GM12878 (cell line): ENCODE data around the gene PLPPR2. TPM values are rescaled to one million over a fixed set of nuclear protein-coding genes. Genes with fewer than 3 reads are reported as not detected.

ENCODE experiments used
- ATAC-seq: fragments of 200-7000 bp; cut with Tn5 transposase; 3 replicates; pipeline ENCODE4 v1.9.1; 2020; ENCODE audit warnings: mild to moderate bottlenecking, moderate library complexity
- BruUV-seq: library from RNA; stranded (reverse); fragments of 400-500 nt; replicated peaks from 2 replicates; lab custom pipeline; 2021; lab: Mats Ljungman, UMichigan
- CTCF ChIA-PET: fragments of 300-600 bp; sonication (Branson Sonifier 250); formaldehyde crosslinking; extraction: SDS; loops from one replicate; lab custom pipeline; 2021; ENCODE audit warnings: inconsistent platforms; lab: Yijun Ruan, JAX
- POLR2A ChIA-PET: fragments of 350-600 bp; formaldehyde crosslinking; extraction: SDS; loops from one replicate; lab custom pipeline; 2021; ENCODE audit warnings: inconsistent platforms; lab: Charles Lee
- RAD21 ChIA-PET: fragments of 300-600 bp; sonication (Branson Sonifier 250); formaldehyde crosslinking; loops from one replicate; lab custom pipeline; 2023; ENCODE audit warnings: antibody characterized with exemption; ENCODE audit not compliant: unreplicated experiment; lab: Charles Lee
- SMC1A ChIA-PET: fragments of 300-600 bp; sonication (Branson Sonifier 250); formaldehyde crosslinking; loops from one replicate; lab custom pipeline; 2023; ENCODE audit not compliant: unreplicated experiment, uncharacterized antibody; lab: Charles Lee
- DNase-seq: peaks from one replicate; pipeline ENCODE4 v3.0.0-alpha.2; 2011; ENCODE audit warnings: low read depth, low spot score
- FAIRE-seq: peaks from 3 replicates; lab custom pipeline; 2011; peaks lifted over from hg19 to GRCh38; lab: Jason Lieb, UNC
- H2AFZ ChIP-seq: 2 replicates; pipeline ENCODE4 v1.6.0; 2011; ENCODE audit warnings: low read depth, low read length, control low read depth; ENCODE audit not compliant: control insufficient read depth
- H3K27ac ChIP-seq: 2 replicates; pipeline ENCODE4 v1.5.1; 2011; ENCODE audit warnings: control low read depth; ENCODE audit not compliant: control insufficient read depth, insufficient read depth
- H3K27me3 ChIP-seq, 2 experiments: replicated peaks in 1 of 2; 2 replicates each; pipeline versions ENCODE4 v1.6.0 to v1.6.1; 2011; ENCODE audit warnings: low read length in 1 of 2; ENCODE audit not compliant: control insufficient read depth in 2 of 2, insufficient read depth in 2 of 2
- H3K36me3 ChIP-seq, 2 experiments: 2 replicates each; pipeline ENCODE4 v1.5.1; 2011; ENCODE audit warnings: low read length in 1 of 2; ENCODE audit not compliant: control insufficient read depth in 2 of 2, insufficient read depth in 2 of 2
- H3K4me1 ChIP-seq: 2 replicates; pipeline ENCODE4 v1.6.1; 2011; ENCODE audit warnings: mild to moderate bottlenecking, low read length, moderate library complexity, mixed read lengths; ENCODE audit not compliant: control insufficient read depth, insufficient read depth
- H3K4me2 ChIP-seq: 2 replicates; pipeline ENCODE4 v1.6.0; 2011; ENCODE audit warnings: control low read depth; ENCODE audit not compliant: control insufficient read depth, insufficient read depth
- H3K4me3 ChIP-seq: fragments of 200-600 bp; sonication (generic); 2 replicates; pipeline ENCODE4 v1.5.1; 2016
- H3K79me2 ChIP-seq: 2 replicates; pipeline ENCODE4 v1.6.0; 2011; ENCODE audit warnings: low read length; ENCODE audit not compliant: control insufficient read depth, insufficient read depth
- H3K9ac ChIP-seq: 2 replicates; pipeline ENCODE4 v1.8.0; 2011; ENCODE audit warnings: low read length, control low read depth, mixed read lengths; ENCODE audit not compliant: control insufficient read depth, insufficient read depth
- H3K9me3 ChIP-seq: replicated peaks from 3 replicates; pipeline ENCODE4 v1.5.1; 2011; ENCODE audit warnings: mild to moderate bottlenecking, low read length; ENCODE audit not compliant: control insufficient read depth, insufficient read depth
- H4K20me1 ChIP-seq: 2 replicates; pipeline ENCODE4 v1.6.0; 2011; ENCODE audit not compliant: control insufficient read depth, insufficient read depth
- ELK1 ChIP-seq: IDR thresholded peaks from 2 replicates; pipeline ENCODE4 v1.6.1; 2012; ENCODE audit warnings: low read depth, low read length, improper control_type of control experiment
- ETV6 ChIP-seq, 2 experiments: fragments of 450-650 bp in 1 of 2; IDR thresholded peaks in 1 of 2; conservative IDR thresholded peaks in 1 of 2; 2 replicates each; pipeline ENCODE4 v1.6.1; 2014; ENCODE audit warnings: antibody characterized with exemption in 1 of 2, borderline replicate concordance in 1 of 2, low read depth in 1 of 2, mild to moderate bottlenecking in 1 of 2, moderate library complexity in 1 of 2
- IKZF1 ChIP-seq: fragments of 450-650 bp; conservative IDR thresholded peaks from 2 replicates; pipeline ENCODE4 v1.6.1; 2017; ENCODE audit warnings: antibody characterized with exemption, mild to moderate bottlenecking
- JUND ChIP-seq: IDR thresholded peaks from 2 replicates; pipeline ENCODE4 v1.6.1; 2012; ENCODE audit warnings: low read depth, mild to moderate bottlenecking, low read length, improper control_type of control experiment, moderate library complexity
- MEF2A ChIP-seq: IDR thresholded peaks from 2 replicates; pipeline ENCODE4 v1.6.1; 2011; ENCODE audit warnings: low read depth, mild to moderate bottlenecking, low read length, moderate library complexity; ENCODE audit not compliant: insufficient read depth
- NFYB ChIP-seq: IDR thresholded peaks from 2 replicates; pipeline ENCODE4 v1.6.1; 2011; ENCODE audit warnings: low read depth, mild to moderate bottlenecking, low read length, improper control_type of control experiment, moderate library complexity; ENCODE audit not compliant: insufficient read depth
- NKRF ChIP-seq: fragments of 450-650 bp; conservative IDR thresholded peaks from 2 replicates; pipeline ENCODE4 v1.6.1; 2017; ENCODE audit warnings: mild to moderate bottlenecking, moderate library complexity
- NRF1 ChIP-seq: conservative IDR thresholded peaks from 2 replicates; pipeline ENCODE4 v1.6.1; 2011; ENCODE audit warnings: mild to moderate bottlenecking, low read depth, low read length, improper control_type of control experiment
- PRDM15 ChIP-seq: fragments of 450-650 bp; formaldehyde crosslinking; IDR thresholded peaks from 2 replicates; pipeline ENCODE4 v1.4.0; 2020; ENCODE audit warnings: mild to moderate bottlenecking, moderate library complexity
- RELA ChIP-seq: fragments of 450-650 bp; IDR thresholded peaks from 2 replicates; pipeline ENCODE4 v1.8.0; 2014; ENCODE audit warnings: borderline replicate concordance; ENCODE audit not compliant: partially characterized antibody
- SPI1 ChIP-seq: IDR thresholded peaks from 2 replicates; pipeline ENCODE4 v1.6.1; 2011; ENCODE audit warnings: low read depth, mild to moderate bottlenecking, low read length, moderate library complexity, borderline replicate concordance; ENCODE audit not compliant: insufficient read depth
- SRF ChIP-seq, 2 experiments: IDR thresholded peaks; 2 replicates each; pipeline ENCODE4 v1.6.1; 2011; ENCODE audit warnings: low read depth in 2 of 2, low read length in 2 of 2, mild to moderate bottlenecking in 1 of 2, moderate library complexity in 1 of 2
- WGBS: methylation state at CpG from one replicate; pipeline ENCODE4 v1.1.6; 2016; ENCODE audit warnings: low lambda C conversion rate; ENCODE audit not compliant: insufficient replicate concordance, insufficient coverage; ENCODE audit errors: missing lambda C conversion rate; 5-methylcytosine and 5-hydroxymethylcytosine counted together
- in situ Hi-C: fragments of 300-500 bp; cut with MboI; formaldehyde crosslinking; loops from 9 replicates; pipeline ENCODE4 v1.14.3; 2018; ENCODE audit warnings: mixed read lengths
- intact Hi-C: fragments of 100-400 bp; cut with micrococcal nuclease; formaldehyde crosslinking; loops from one replicate; pipeline ENCODE4 v1.14.2; 2022; ENCODE audit not compliant: unreplicated experiment
- polyA plus RNA-seq, 11 experiments: library from polyadenylated mRNA; depleted of rRNA in 4 of 11; unstranded in 6 of 11; stranded (reverse) in 5 of 11; fragments of >200 nt; fragmentation: Nextera tagmentation in 4 of 11; fragmentation: Illumina TruSeq in 1 of 11; extraction: Ambion mirVana in 4 of 11; extraction: Trizol in 1 of 11; gene quantifications; 1 replicate in 1 of 11; 2 replicates in 10 of 11; pipeline versions ENCODE4 v1.2.1 to v1.2.3, GENCODE V29; 2011 to 2016; ENCODE audit warnings: inconsistent platforms in 2 of 11, missing spikeins in 2 of 11, low read depth in 1 of 11
- total RNA-seq, 4 experiments: library from RNA; depleted of rRNA in 3 of 4; stranded (reverse); fragments of >200 nt in 3 of 4; fragmentation: Illumina TruSeq in 1 of 4; extraction: Trizol in 1 of 4; gene quantifications; 2 replicates each; pipeline versions ENCODE4 v1.2.1 to v1.2.3, GENCODE V29; 2013 to 2021

Gene PLPPR2
- total and polyA plus RNA-seq, 10 of the 15 experiments (the other 5 are each of a cell fraction or from before 2014, with no cell fraction given) = 0.09 to 2.8 (median 0.70) TPM

- Histone ChIP-seq H3K36me3 (no peaks in the 10 kb centered on the region; a peak in 1 of 4 replicates), H3K79me2 (peaks cover 10% of the 10 kb centered on the region), H3K27me3 (no peaks in the 10 kb centered on the region), H2AFZ (no peak overlapping the region; the same call in 1 of the 2 replicates), H3K4me1 (peaks cover 11% of the 10 kb centered on the region), H4K20me1 (no peaks in the 10 kb centered on the region), H3K27ac (peak overlapping the region; percentile 85), H3K9ac (peak overlapping the region; percentile 79), H3K9me3 (peaks cover 5% of the 10 kb centered on the region; the same call in 2 of the 3 replicates), H3K4me2 (peak overlapping the region; percentile 92), H3K4me3 (peak overlapping the region; percentile 95)
- BruUV-seq = no TSS peak
- DNase-seq (no peak), ATAC-seq (0 out of 3 replicates have a peak, but pooled peaks have one; percentile 2), FAIRE-seq (no peak)
- ChIA-PET POLR2A (interaction anchor here (1.2 to 3.4 kb wide), 5 partner anchors 14 to 36 kb away, joined by 4 to 48 read pairs (median 14); partner anchors contain the start of gene SWSAP1), RAD21 (interaction anchor here (0.7 to 2.2 kb wide), 5 partner anchors 22 to 222 kb away, joined by 3 to 20 read pairs (median 11); partner anchors contain the start of gene SWSAP1), CTCF (interaction anchor here (0.7 to 2.3 kb wide), 9 partner anchors 13 to 67 kb away, joined by 3 to 12 read pairs (median 4); no protein-coding TSS in a partner anchor), SMC1A (interaction anchor here (1.5 to 2.9 kb wide), 3 partner anchors 30 to 138 kb away, joined by 4 to 28 read pairs (median 5); partner anchors contain the start of gene SWSAP1)
- WGBS = 55% methylated on average over 15 of the region's 15 CpGs
- in situ Hi-C loops = no loop called here
- intact Hi-C loops = no loop called here
- TF ChIP-seq ETV6 (conservative IDR thresholded peaks at IDR 0.05 in 1 of 2, IDR thresholded peaks at IDR 0.05 in 1 of 2; ENCODE audit: borderline replicate concordance in 1 of 2, low read depth in 1 of 2) (no peak), NRF1 (no peak), SPI1 (0 out of 2 replicates have a peak, but pooled peaks have one; percentile 13), MEF2A (no peak), SRF (IDR thresholded peaks at IDR 0.05; ENCODE audit: low read depth in 2 of 2, low read length in 2 of 2) (no peak), ELK1 (no peak), PRDM15 (CRISPR knock-in tag) (no peak), NFYB (no peak), NKRF (no peak), RELA (no peak), JUND (no peak), IKZF1 (0 out of 2 replicates have a peak, but pooled peaks have one; percentile 11)
These were observed 10.0 kb upstream of the PLPPR2 start for GRCh38 chr19:11345122-11345803.
